ENCODE results near the gene GALP. TPM values are rescaled to one million over a fixed set of nuclear protein-coding genes. Genes with fewer than 3 reads are reported as not detected.
A peak's percentile ranks its signal among the peaks of the same experiment; 100 is the strongest.
"Not testable (repeated sequence)": the region's sequence is repeated elsewhere in the genome, so short reads cannot be mapped to it uniquely, and the experiment has no call there.

The GALP gene
- total RNA-seq = not detected

DNA sequence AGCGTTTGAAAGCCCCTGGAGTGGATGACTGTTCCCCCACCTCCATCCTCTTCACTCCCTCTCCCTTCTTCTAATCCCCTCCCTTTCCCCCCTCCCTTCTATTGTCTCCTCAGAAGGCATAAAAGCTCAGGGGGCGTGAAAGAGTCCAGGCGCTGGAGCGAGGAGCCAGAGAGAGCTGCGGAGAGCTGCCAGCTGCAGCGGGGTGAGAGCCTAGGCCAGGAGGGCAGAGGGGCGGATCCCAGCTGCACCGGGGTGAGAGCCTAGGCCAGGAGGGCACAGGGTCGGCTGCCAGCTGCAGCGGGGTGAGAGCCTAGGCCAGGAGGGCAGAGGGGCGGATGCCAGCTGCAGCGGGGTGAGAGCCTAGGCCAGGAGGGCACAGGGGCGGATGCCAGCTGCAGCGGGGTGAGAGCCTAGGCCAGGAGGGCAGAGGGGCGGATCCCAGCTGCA lies at the start of gene GALP:
TSS of gene GALP (plus strand) at position 148 of the 447 bp plus-strand sequence. CDS start 1,101 bp downstream, outside the sequence.
- peaks cover 15% of the 10 kb centered on the region for H3K27me3 Mint-ChIP-seq
- ATAC-seq (replicated peaks); H3K4me1 Mint-ChIP-seq; H3K9me3 Mint-ChIP-seq; H3K4me3 Mint-ChIP-seq; H3K27ac Mint-ChIP-seq; H3K36me3 Mint-ChIP-seq (ENCODE audit: low read depth): not testable (repeated sequence)

DNA sequence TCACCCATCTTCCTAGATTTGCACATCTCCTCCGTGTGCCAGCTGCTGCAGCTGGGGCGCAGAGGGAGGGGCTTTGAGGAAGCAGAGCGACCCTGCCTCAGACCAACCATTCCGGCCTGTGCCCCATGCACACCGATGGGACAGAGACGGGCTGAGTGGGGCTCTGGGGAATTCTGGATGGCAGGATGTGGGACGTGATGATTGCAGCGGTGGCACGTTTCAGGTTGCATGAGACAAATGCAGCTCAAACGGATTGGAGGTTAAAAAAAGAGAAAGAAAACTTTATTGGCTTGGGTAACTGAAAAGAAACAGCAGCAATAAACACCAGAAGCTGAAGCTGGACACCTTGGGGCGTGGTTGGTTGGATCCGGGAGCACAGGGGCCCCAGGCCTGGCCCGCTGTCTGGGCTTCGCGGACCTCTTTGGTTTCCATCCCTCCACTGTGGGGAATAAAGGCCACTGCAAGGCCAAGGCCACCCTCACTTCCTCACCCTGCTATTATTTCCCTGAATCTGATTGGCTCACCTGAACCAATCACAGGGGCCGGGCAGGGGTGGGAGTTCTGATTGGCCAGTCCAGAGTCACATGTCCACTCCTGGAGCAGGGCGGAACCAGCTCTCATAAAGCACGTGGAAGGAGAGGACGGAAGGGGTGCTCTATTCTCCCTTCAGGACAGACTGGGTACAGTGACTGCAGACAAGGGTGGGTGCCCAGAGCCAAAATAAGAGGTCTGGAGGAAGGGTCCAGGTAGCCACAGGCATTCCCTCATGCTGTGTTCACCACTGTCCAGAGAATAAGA lies 48.6 kb upstream of the GALP start:
- no peaks in the 10 kb centered on the region for H3K36me3 Mint-ChIP-seq (ENCODE audit: low read depth)
- H3K4me1 Mint-ChIP-seq = no peaks in the 10 kb centered on the region
- H3K27ac Mint-ChIP-seq = no peak overlapping the region
- ATAC-seq (replicated peaks) = peak; percentile 24
- H3K9me3 Mint-ChIP-seq = no peaks in the 10 kb centered on the region
- no peaks in the 10 kb centered on the region for H3K27me3 Mint-ChIP-seq
- H3K4me3 Mint-ChIP-seq = no peak overlapping the region

DNA sequence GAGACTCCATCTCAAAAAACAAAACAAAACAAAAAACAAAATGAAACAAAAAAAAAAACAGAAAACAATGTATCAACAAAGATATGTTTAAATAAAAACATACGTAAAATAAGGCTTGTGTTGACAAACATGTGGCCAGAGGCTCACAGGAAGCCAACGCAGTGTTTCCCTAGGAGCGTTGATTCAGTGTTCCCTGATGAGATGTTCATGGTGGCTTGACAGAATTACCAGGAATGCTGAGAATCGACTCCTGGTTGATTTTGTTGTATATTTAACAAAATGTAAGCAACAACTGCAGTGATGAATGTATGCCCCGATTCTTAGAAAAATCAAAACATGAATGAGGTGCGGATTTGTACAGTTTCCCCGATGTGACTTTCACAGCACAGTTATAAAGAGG lies 45.8 kb upstream of the GALP start:
- ATAC-seq (replicated peaks) = no peak
- no peaks in the 10 kb centered on the region for H3K9me3 Mint-ChIP-seq
- no peaks in the 10 kb centered on the region for H3K27me3 Mint-ChIP-seq
- H3K27ac Mint-ChIP-seq = no peak overlapping the region
- H3K36me3 Mint-ChIP-seq (ENCODE audit: low read depth) = no peaks in the 10 kb centered on the region
- peaks cover 5% of the 10 kb centered on the region for H3K4me1 Mint-ChIP-seq
- no peak overlapping the region for H3K4me3 Mint-ChIP-seq

DNA sequence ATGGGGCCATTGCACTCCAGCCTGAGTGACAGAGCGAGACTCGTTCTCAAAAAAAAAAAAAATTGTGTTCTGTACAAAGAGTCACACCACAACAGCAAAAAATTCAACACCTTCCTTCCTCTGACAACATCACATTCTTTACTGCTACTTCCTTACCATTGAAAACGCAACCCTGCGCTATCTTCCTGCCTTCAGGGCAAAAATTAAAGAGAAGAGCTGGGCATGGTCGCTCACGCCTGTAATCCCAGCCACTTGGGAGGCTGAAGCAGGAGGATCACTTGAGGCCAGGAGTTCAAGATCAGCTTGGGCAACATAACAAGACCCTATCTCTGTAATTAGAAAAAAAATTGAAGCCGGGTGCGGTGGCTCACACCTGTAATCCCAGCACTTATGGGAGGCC lies 44.2 kb upstream of the GALP start:
- Mint-ChIP-seq H3K9me3 (no peaks in the 10 kb centered on the region), H3K27ac (no peak overlapping the region), H3K36me3 (ENCODE audit: low read depth) (no peaks in the 10 kb centered on the region), H3K4me3 (no peak overlapping the region), H3K4me1 (peaks cover 5% of the 10 kb centered on the region), H3K27me3 (no peaks in the 10 kb centered on the region)
- ATAC-seq (replicated peaks) = no peak

DNA sequence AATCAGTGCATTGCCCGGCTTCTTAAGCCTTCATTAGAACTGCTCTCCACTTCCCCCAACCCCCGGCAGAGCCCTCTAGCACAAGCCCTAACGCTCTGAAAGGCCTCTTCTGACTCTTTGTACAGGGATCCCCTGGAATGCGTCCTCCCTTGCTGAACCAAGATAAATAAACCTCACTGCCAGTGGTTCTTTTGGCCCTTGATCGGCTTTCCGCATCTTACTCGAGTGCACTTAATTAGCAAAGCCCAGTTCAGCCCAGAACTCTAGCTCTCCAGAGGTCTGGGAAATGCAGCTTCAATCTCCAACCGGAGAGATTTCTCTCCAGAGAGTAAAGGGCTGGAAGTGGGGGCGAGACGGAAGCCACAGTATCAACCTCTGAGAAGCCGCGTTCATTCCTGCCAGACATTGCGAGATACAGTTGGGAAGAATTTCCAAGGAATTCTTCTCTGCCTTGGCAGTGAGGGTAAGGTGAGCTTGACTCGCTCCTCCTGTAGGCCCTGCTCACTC lies 43.4 kb upstream of the GALP start:
- H3K9me3 Mint-ChIP-seq = no peaks in the 10 kb centered on the region
- ATAC-seq (replicated peaks) = no peak
- no peak overlapping the region for H3K27ac Mint-ChIP-seq
- H3K4me3 Mint-ChIP-seq = no peak overlapping the region
- H3K36me3 Mint-ChIP-seq (ENCODE audit: low read depth) = no peaks in the 10 kb centered on the region
- peaks cover 5% of the 10 kb centered on the region for H3K4me1 Mint-ChIP-seq
- no peaks in the 10 kb centered on the region for H3K27me3 Mint-ChIP-seq

DNA sequence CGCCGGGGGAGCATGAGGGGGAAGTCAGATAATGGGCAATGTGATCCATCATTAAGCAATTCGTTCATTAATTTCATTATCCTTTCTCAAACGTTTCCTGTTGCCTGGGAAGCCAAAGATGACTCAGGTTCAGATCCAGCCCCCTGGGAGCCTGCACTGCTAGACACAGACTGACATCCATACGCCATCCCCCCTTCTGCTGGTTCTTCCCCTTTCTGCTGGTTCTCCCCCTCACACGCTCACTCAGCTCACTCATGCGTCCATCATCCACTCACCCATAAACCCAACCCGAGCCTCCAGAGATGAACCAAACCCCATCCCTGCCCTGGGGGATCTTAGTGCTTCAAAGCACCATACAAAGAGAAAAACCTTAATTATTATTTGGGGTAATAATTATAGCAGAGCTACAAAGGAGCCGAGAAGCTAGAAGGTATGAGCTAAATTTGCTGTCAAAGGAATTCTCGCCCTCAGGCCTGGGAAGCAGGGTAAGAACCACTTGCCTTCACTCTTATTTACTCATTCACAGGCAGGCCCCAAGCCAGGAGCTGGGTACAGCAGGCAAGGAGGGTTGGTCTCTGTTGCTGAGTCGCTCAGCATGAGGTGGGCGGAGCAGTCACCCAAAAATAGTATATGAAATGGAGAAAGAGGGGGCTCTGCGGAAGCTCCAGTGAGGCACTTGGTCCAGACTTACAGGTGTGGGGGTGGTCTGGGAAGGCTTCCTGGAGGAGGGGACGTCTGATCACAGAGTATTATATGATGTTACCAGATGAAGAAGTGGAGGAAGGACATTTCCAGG lies 41.8 kb upstream of the GALP start:
- no peaks in the 10 kb centered on the region for H3K36me3 Mint-ChIP-seq (ENCODE audit: low read depth)
- H3K27me3 Mint-ChIP-seq = no peaks in the 10 kb centered on the region
- H3K27ac Mint-ChIP-seq = no peak overlapping the region
- peaks cover 5% of the 10 kb centered on the region for H3K4me1 Mint-ChIP-seq
- H3K4me3 Mint-ChIP-seq = no peak overlapping the region
- no peak for ATAC-seq (replicated peaks)
- no peaks in the 10 kb centered on the region for H3K9me3 Mint-ChIP-seq

DNA sequence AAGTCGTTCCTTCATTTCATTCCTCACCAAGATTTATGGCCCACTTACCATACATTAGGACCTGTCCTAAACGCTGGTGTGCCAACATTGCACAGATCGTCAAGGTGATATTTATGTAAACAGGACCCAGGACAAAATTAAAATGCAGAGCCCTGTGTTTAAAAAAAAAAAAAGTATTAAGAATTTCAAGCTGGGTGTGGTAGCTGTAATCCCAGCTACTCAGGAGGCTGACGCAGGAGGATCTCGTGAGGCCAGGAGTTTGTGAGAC lies 41.2 kb upstream of the GALP start:
- no peak overlapping the region for H3K27ac Mint-ChIP-seq
- H3K9me3 Mint-ChIP-seq = no peaks in the 10 kb centered on the region
- H3K36me3 Mint-ChIP-seq (ENCODE audit: low read depth) = no peaks in the 10 kb centered on the region
- no peaks in the 10 kb centered on the region for H3K27me3 Mint-ChIP-seq
- peaks cover 5% of the 10 kb centered on the region for H3K4me1 Mint-ChIP-seq
- H3K4me3 Mint-ChIP-seq = no peak overlapping the region
- ATAC-seq (replicated peaks) = no peak

DNA sequence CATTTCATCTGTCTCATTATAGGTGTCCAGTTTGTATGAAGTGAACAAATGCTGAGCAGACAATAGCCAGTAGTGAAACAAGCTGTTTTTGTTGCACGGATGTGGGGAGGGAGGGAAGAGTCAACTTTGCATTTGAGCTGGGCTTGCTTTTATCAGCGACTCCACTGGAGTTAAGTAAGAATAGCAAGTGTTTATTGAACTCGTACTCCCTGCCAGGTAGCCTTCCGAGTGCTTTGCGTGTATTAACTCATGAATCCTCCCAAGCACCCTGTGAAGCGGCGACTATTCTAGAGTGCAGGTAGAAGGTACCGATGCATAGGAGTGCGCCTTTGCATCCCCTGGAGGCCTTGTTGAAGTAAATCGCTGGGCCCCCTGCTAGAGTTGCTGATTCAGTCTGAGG lies 39.4 kb upstream of the GALP start:
- no peak overlapping the region for H3K27ac Mint-ChIP-seq
- H3K4me1 Mint-ChIP-seq = peaks cover 11% of the 10 kb centered on the region
- H3K4me3 Mint-ChIP-seq = no peak overlapping the region
- H3K27me3 Mint-ChIP-seq = no peaks in the 10 kb centered on the region
- ATAC-seq (replicated peaks) = no peak
- no peaks in the 10 kb centered on the region for H3K9me3 Mint-ChIP-seq
- H3K36me3 Mint-ChIP-seq (ENCODE audit: low read depth) = peaks cover 5% of the 10 kb centered on the region

DNA sequence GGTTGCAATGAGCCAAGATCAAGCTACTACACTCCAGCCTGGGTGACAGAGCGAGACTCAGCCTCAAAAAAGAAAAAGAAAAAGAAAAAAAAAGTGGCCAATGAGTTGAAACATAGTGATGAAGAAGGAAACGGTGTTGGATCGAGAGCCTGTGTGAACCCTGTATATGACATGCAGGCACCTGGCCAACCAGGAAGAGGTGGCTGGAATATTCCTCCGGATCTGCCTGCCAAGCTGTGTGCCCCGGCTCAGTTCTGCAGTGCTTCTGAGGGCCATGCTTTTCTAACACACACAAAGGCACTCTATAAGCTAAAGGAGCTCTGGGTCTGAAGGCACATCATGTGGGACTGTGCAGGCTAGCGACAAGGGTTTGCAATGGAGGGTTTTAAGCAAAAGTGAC lies 38.4 kb upstream of the GALP start:
- ATAC-seq (replicated peaks) = no peak
- Mint-ChIP-seq H3K4me3 (no peak overlapping the region), H3K27ac (no peak overlapping the region), H3K36me3 (ENCODE audit: low read depth) (peaks cover 5% of the 10 kb centered on the region), H3K27me3 (no peaks in the 10 kb centered on the region), H3K9me3 (no peaks in the 10 kb centered on the region), H3K4me1 (peaks cover 16% of the 10 kb centered on the region)

DNA sequence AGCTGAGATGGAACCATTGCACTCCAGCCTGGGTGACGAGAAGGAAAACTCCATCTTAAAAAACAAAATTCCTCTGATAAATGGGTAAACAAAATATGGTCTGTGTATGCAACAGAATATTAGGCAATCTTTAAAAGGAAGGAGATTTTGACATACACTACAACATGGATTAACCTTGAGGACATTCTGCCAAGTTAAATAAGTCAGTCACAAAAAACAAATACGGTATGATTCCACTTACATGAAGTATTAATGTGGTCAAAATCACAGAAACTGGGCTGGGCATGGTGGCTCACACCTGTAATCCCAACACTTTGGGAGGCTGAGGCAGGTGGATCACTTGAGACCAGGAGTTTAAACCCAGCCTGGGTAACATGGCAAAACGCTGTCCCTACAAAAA lies 37.7 kb upstream of the GALP start:
- Mint-ChIP-seq H3K4me3 (no peak overlapping the region), H3K9me3 (no peaks in the 10 kb centered on the region), H3K27me3 (no peaks in the 10 kb centered on the region), H3K4me1 (peaks cover 16% of the 10 kb centered on the region), H3K36me3 (ENCODE audit: low read depth) (peaks cover 5% of the 10 kb centered on the region), H3K27ac (no peak overlapping the region)
- no peak for ATAC-seq (replicated peaks)

DNA sequence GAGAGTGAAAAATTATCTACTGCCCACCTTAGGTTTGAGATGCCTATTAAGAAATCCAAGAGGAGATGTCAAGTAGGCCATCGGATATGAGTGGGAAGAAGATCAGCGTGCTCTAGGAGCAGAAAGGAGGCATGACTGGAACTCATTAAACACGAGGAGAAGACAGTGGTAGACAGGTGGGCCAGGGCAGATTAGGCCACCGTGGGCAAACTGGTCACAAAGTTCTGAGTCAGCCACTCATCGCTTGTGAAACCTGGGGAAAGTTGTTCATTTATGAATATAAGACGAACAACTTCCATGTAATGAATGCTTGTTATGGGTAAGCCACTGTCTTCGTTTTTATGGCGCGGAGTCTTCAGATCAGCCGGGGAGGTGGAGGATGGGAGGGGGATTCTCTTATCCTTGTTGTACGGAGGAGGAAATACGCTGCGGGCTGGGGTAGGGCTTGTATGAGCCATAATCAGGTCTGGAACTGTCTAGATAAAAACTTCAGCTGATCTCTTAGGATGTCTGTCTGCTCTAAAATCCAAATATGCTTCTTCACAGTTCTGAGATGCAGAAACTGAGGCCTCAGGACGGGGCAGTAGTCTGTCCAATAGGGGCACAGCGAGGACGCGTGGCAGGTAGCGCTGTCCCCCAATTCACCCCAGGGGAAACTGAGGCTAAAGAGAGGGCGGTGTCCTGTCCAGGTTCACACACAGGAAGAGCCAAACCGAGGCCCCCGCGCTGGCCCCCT lies 35.8 kb upstream of the GALP start:
- H3K4me3 Mint-ChIP-seq = peak overlapping the region; percentile 98
- no peak for ATAC-seq (replicated peaks)
- peaks cover 21% of the 10 kb centered on the region for H3K4me1 Mint-ChIP-seq
- peak overlapping the region; percentile 98 for H3K27ac Mint-ChIP-seq
- H3K36me3 Mint-ChIP-seq (ENCODE audit: low read depth) = peaks cover 5% of the 10 kb centered on the region
- no peaks in the 10 kb centered on the region for H3K27me3 Mint-ChIP-seq
- H3K9me3 Mint-ChIP-seq = no peaks in the 10 kb centered on the region

DNA sequence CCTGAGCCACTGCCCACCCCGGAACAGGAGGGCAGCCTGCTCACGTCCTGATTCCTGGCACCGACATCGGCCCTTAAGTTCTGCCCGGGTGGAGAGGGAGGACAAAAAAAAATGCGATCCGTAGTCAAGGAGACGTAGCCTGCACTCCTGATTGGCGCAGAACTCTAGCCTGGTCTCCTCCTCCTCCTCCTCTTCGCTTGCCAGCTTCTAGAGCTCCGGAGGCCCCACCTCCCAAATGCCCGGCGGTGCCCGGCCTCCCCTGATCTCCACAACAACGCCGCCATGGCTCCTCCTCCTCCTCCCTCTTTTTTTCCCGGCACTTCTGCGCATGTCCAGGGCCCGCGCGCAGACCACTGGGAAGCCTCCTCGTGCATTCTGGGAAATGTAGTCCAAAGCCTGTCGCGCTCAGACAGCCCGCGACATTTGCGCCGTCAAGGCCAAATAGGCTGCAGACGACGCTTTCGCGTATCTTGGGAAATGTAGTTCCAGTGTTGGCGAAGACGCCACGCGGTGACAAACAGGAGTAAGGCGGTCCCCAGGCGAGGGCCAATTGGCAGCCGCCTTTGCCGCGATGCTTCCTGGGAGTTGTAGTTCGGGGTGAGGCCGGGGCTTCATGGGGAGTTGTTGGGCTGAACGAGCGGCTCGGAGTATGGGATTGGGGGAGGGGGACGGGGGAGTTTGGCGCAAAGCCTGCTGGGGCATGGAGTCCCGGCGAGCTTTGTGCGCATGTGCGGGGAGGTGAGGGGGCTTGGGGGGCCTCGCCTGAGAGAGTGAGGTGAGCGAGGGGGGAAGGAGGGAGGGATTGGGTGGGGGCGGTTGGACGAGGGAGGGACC lies 35.0 kb upstream of the GALP start, which contains the start of gene ZNF444:
TSS of gene ZNF444 (plus strand) at position 705 of the 834 bp plus-strand sequence. CDS start 5,625 bp downstream, outside the sequence.
- Mint-ChIP-seq H3K4me3 (peak within 1 kb of the TSS; percentile 98), H3K4me1 (peaks cover 21% of the 10 kb centered on the region), H3K27me3 (no peaks in the 10 kb centered on the region), H3K36me3 (ENCODE audit: low read depth) (peaks cover 5% of the 10 kb centered on the region), H3K27ac (peak within 1 kb of the TSS; percentile 98), H3K9me3 (no peaks in the 10 kb centered on the region)
- ATAC-seq (replicated peaks) = peak; percentile 92

DNA sequence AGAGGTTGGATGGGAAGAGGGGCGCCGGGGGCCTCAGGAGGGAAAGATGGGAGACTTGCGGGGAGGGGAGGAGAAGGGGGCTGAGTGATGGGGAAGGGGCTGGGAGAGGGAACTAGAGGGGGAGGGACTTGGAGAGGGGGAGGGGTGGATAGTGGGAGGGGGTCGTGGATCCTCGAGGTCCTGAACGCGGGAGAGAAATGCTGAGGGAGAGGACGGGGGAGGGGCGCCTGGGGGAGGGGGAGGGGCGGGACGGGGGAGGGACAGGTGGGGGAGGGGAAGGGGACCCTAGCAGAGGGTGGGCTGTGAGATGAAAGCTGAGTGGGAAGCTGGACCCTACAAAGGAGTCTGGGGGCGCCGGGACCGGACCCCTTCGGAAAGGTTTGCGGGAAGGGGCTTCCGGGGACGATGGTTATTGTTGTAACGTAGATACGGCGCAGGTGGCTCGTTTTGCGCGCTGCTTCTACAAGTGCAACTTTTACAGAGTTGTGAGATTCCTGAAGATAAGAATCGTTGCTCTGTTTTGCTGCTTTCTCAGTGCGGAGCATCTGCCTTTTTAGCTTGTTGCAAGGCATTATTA lies 34.3 kb upstream of the GALP start:
- H3K27ac Mint-ChIP-seq = peak overlapping the region; percentile 98
- no peaks in the 10 kb centered on the region for H3K27me3 Mint-ChIP-seq
- peaks cover 21% of the 10 kb centered on the region for H3K4me1 Mint-ChIP-seq
- no peak for ATAC-seq (replicated peaks)
- H3K9me3 Mint-ChIP-seq = no peaks in the 10 kb centered on the region
- H3K4me3 Mint-ChIP-seq = peak overlapping the region; percentile 98
- H3K36me3 Mint-ChIP-seq (ENCODE audit: low read depth) = peaks cover 11% of the 10 kb centered on the region
